B cell (primary cell): ENCODE data around the gene INSRR.

Experiments used
- EZH2 ChIP-seq: IDR thresholded peaks from 2 replicates; pipeline ENCODE4 v1.6.1; 2012; ENCODE audit warnings: borderline replicate concordance, low read depth, mild to moderate bottlenecking, moderate library complexity, low read length; ENCODE audit not compliant: insufficient read depth, poor library complexity, severe bottlenecking
- TF ChIP-seq, protein P1 (sequence below): fragments of 200-600 bp; IDR thresholded peaks from one replicate; pipeline ENCODE4 v1.8.0; 2022; ENCODE audit warnings: antibody characterized with exemption, mild to moderate bottlenecking

DNA sequence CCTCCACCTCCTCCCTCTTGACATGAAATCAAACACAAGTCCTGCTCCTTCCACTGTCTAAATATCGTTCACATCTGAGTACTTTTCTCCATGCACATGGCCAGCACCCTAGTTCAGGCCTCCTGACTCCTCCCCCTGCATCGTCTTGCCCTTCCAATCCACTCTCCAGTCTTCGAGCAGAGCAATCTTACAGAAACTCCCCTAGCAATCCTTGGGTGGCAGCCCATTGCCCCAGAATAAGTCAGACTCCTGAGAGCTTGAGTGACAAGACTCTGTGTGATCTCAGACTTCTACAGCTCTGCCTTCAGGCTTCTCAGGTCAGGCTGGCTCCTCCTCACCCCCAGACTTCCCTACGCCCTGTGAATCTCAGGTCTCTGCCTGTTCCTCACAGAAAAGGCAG is 47.7 kb downstream of the INSRR start:
- TF ChIP-seq, protein P1, sequence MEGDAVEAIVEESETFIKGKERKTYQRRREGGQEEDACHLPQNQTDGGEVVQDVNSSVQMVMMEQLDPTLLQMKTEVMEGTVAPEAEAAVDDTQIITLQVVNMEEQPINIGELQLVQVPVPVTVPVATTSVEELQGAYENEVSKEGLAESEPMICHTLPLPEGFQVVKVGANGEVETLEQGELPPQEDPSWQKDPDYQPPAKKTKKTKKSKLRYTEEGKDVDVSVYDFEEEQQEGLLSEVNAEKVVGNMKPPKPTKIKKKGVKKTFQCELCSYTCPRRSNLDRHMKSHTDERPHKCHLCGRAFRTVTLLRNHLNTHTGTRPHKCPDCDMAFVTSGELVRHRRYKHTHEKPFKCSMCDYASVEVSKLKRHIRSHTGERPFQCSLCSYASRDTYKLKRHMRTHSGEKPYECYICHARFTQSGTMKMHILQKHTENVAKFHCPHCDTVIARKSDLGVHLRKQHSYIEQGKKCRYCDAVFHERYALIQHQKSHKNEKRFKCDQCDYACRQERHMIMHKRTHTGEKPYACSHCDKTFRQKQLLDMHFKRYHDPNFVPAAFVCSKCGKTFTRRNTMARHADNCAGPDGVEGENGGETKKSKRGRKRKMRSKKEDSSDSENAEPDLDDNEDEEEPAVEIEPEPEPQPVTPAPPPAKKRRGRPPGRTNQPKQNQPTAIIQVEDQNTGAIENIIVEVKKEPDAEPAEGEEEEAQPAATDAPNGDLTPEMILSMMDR: no peak
- no peak for TF ChIP-seq EZH2
